Kasumi-1 (cell line): ENCODE measurements around the gene APOA1.

Experiments
- DNase-seq, 2 experiments: peaks; one replicate each; lab custom pipeline; 2025; lab: John Stamatoyannopoulos, UW

APOA1 gene

DNA sequence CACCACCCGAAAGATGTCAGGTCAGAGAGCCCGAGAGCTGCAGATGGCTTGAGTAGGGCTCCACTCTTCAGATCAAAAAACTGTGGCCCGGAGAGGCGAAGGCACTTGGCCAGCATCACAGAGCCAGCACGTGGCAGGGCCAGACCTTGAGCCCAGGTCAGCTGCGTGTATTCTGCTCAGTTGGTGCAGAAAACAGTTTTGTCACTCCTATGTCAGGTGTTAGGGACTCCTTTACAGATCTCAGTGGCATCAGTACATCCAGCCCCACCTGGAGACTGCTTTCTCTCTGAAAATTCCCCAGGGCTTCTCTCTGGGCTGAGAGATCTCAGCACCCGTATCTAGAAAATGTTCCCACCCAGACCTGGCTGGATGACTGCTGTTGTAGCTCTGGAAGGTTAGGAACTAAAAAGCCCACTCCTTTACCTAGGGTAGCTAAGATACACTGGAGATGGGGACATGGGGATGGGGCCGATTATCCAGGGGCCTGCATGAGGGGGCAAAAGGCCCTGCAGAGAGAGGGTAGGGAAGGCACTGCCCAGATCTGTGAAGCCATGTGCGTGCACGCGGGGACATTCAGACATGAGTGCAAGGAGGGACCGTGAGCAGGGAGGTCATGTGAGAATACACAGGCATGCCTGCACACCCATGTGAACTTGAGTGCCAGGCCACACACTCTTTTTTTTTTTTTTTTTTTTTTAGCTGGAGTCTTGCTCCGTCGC, 3.4 kb downstream of the APOA1 start:
- no peak for DNase-seq

DNA sequence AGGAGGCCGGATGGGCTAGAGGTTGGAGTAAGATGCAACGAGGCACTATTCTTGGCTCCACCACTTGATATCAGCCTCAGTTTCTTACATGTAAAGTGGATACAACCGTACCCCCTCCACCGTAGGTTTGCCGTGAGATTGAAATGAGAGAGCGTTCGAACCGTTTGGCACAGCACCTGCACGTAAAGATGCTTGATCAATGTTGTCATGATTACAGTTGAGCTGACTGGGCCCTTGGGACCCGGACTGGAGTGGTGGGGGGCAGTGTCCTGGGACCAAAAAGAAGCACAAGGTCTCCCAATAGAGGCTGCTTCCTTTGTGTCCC, 4.0 kb downstream of the APOA1 start:
- no peak for DNase-seq

DNA sequence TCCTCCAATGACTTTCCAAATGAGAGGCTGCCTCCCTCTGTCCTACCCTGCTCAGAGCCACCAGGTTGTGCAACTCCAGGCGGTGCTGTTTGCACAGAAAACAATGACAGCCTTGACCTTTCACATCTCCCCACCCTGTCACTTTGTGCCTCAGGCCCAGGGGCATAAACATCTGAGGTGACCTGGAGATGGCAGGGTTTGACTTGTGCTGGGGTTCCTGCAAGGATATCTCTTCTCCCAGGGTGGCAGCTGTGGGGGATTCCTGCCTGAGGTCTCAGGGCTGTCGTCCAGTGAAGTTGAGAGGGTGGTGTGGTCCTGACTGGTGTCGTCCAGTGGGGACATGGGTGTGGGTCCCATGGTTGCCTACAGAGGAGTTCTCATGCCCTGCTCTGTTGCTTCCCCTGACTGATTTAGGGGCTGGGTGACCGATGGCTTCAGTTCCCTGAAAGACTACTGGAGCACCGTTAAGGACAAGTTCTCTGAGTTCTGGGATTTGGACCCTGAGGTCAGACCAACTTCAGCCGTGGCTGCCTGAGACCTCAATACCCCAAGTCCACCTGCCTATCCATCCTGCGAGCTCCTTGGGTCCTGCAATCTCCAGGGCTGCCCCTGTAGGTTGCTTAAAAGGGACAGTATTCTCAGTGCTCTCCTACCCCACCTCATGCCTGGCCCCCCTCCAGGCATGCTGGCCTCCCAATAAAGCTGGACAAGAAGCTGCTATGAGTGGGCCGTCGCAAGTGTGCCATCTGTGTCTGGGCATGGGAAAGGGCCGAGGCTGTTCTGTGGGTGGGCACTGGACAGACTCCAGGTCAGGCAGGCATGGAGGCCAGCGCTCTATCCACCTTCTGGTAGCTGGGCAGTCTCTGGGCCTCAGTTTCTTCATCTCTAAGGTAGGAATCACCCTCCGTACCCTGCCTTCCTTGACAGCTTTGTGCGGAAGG, 4.8 kb downstream of the APOA1 start:
- no peak for DNase-seq

DNA sequence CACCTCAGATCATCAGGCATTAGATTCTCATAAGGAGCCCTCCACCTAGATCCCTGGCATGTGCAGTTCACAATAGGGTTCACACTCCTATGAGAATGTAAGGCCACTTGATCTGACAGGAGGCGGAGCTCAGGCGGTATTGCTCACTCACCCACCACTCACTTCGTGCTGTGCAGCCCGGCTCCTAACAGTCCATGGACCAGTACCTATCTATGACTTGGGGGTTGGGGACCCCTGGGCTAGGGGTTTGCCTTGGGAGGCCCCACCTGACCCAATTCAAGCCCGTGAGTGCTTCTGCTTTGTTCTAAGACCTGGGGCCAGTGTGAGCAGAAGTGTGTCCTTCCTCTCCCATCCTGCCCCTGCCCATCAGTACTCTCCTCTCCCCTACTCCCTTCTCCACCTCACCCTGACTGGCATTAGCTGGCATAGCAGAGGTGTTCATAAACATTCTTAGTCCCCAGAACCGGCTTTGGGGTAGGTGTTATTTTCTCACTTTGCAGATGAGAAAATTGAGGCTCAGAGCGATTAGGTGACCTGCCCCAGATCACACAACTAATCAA, 5.6 kb downstream of the APOA1 start:
- no peak for DNase-seq

DNA sequence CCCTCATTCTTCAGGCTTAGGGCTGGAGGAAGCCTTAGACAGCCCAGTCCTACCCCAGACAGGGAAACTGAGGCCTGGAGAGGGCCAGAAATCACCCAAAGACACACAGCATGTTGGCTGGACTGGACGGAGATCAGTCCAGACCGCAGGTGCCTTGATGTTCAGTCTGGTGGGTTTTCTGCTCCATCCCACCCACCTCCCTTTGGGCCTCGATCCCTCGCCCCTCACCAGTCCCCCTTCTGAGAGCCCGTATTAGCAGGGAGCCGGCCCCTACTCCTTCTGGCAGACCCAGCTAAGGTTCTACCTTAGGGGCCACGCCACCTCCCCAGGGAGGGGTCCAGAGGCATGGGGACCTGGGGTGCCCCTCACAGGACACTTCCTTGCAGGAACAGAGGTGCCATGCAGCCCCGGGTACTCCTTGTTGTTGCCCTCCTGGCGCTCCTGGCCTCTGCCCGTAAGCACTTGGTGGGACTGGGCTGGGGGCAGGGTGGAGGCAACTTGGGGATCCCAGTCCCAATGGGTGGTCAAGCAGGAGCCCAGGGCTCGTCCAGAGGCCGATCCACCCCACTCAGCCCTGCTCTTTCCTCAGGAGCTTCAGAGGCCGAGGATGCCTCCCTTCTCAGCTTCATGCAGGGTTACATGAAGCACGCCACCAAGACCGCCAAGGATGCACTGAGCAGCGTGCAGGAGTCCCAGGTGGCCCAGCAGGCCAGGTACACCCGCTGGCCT, 7.1 kb downstream of the APOA1 start:
- DNase-seq: no peak

DNA sequence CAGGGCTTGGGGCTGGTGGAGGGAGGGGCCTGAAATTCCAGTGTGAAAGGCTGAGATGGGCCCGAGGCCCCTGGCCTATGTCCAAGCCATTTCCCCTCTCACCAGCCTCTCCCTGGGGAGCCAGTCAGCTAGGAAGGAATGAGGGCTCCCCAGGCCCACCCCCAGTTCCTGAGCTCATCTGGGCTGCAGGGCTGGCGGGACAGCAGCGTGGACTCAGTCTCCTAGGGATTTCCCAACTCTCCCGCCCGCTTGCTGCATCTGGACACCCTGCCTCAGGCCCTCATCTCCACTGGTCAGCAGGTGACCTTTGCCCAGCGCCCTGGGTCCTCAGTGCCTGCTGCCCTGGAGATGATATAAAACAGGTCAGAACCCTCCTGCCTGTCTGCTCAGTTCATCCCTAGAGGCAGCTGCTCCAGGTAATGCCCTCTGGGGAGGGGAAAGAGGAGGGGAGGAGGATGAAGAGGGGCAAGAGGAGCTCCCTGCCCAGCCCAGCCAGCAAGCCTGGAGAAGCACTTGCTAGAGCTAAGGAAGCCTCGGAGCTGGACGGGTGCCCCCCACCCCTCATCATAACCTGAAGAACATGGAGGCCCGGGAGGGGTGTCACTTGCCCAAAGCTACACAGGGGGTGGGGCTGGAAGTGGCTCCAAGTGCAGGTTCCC, 7.8 kb downstream of the APOA1 start, which contains the start of gene APOC3:
APOC3 (plus strand) TSS at position 383 of the 659 bp plus-strand sequence. CDS start 676 bp downstream, outside the sequence.
- DNase-seq: no peak

DNA sequence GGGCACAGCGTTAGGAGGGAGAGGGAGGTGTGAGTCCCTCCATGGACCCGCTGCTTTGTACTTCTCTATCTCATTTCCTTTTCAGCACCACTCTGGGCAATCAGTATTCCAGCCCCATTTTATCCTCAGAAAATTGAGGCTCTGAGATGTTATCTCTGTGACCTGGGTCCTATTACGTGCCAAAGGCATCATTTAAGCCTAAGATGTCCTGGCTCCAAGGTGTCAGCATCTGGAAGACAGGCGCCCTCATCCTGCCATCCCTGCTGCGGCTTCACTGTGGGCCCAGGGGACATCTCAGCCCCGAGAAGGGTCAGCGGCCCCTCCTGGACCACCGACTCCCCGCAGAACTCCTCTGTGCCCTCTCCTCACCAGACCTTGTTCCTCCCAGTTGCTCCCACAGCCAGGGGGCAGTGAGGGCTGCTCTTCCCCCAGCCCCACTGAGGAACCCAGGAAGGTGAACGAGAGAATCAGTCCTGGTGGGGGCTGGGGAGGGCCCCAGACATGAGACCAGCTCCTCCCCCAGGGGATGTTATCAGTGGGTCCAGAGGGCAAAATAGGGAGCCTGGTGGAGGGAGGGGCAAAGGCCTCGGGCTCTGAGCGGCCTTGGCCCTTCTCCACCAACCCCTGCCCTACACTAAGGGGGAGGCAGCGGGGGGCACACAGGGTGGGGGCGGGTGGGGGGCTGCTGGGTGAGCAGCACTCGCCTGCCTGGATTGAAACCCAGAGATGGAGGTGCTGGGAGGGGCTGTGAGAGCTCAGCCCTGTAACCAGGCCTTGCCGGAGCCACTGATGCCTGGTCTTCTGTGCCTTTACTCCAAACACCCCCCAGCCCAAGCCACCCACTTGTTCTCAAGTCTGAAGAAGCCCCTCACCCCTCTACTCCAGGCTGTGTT, 8.5 kb downstream of the APOA1 start:
- no peak for DNase-seq

DNA sequence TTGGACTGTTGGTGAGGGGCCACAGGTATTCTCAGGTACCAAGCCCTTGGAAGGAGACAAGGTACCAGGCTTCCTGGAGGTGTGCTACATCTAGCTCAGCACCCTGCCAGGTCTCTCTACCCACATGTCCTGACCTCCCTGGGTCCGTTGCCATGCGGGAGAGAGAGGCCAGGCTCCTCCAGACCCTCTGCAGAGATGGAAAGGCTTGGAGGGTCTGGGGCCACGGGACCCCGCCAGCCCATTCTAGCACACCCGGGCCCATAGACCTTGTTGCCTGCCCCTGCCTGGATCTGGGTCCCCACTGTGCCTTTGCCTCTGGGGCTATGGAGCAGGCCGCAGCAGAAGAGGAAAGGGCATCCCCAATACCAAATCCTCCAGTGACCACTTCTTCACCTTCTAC, 10.0 kb downstream of the APOA1 start:
- no peak for DNase-seq

DNA sequence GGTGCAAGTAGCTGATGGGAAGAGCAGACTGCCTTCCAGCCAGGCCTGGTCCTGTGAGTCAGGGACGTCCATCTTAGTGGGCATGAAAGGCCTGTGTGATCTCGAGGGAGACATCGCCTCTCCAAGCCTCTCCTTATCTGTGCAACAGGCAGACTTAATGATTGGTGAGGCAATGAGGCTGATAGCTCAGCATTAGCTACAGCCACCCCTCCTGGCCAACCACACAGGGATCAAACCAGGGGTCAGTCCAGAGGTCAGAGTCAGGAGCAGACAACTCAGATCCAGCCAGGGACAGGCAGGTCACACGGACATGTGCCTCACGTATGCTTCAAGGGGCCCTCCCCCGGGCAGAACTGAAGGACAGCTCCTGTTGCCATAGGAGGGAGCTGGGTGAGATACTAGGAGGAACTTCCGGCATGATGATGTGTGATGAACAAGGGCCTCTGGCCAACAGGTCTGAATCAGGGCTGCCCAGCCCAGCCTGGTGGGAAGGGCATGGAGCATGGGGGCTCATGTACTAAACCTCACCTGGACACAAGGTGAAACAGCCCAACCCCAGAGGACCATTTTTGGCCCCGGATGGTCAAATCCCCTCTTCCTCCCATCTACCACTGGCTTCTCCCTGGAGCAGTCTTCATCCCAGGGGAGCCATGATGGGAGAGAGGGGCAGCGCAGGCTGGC, 10.5 kb downstream of the APOA1 start:
- DNase-seq: no peak

DNA sequence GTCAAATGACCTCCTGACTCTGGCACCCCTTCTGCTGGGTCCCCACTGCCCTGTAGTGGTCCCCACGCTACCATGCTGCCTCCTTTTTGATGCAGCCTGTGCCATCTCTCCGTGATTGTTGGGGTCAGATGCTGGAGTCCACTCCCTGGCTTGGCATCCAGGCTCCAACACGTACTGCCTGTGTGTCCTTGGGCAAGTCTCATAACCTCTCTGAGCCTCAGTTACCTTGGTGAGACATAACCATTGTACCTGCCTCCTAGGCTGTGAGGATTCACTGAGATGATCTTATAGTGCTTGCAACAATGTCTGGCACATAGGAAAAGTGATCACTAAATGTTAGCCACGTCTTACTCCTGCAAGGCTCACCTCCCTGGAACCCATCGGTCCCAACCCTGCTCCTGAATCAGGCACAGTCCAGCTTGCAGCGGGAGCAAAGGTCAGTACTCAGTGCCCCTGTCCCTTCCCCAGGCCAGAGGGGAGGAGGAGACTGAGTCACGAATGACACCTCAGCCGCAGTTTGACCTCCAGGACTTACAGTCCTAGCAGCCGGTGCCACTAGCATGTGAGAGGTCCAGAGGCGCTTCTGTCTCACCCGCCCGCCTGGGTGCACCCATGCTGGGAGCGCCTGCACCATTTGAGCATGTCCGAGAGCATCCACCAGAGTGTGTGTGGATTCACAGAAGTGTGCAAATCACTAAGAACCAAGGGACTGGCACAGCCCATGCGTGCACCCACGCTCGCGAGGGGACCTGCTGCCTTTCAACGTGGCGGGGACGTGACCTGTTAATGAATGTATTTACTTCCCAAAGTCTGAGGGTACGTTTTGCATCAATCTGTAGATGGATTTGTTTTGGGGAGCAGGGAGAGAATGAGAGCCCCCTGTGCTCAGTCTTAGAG, 11.3 kb downstream of the APOA1 start:
- DNase-seq: no peak

DNA sequence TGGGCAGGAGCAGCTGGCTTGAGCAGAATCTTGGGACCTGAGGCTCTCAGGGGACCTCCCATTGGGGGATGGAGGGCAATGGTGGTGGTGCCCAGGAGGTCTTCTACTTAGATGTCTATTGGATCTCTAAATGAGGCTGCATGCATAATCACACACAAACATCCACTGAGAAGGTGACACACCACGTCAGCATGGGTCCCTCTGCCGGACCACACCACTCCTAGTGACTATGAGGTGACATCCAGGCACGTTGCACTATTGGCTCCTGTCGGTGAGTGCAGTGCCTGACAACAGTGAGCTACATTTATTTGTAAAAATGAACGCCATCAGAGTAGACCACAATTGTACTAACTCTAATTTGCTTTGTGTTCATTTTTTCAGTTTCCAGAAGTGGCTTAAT, 12.0 kb downstream of the APOA1 start:
- DNase-seq: no peak

DNA sequence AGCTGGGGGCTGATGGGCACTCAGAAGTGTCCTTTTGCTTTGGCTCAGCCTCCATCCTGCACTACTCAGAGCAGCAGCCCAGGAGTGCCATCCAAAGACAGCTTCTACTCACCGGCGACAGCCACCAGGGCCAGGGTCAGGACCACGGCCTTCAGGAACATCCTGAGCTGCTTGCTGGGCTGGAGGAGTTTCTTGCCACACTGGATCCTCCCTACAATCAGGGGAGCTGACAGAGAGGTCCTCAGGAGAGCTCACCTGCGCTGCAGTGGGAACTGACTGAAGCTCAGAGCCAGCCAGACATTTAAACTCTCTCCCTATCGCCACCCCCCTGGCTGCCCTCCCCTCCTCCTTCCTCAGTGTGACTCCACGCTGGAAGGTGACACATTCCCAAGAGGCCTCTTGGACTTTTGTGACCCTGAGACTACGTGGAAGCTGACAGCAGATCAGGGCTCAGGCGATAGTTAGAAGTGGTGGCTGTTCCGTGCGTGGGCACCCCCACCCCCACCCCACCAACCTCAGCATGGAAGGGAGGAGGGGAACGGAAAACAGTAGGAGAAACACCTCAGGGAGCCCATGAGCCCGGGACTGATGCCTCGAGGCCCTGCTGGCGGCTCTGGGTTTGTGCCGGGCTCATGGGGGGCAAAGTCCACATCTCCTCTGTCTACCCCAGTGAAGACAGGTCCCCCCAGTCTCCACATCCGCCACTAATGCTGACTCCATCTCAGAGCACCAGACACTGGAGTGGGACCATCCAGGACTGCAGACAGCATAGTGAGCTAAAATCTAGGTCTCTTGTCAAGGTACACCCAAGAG, 14.2 kb downstream of the APOA1 start, which contains the start of gene APOA4:
APOA4 (minus strand) TSS at position 274 of the 813 bp plus-strand sequence; CDS start at position 161, 113 bp downstream.
- no peak for DNase-seq

DNA sequence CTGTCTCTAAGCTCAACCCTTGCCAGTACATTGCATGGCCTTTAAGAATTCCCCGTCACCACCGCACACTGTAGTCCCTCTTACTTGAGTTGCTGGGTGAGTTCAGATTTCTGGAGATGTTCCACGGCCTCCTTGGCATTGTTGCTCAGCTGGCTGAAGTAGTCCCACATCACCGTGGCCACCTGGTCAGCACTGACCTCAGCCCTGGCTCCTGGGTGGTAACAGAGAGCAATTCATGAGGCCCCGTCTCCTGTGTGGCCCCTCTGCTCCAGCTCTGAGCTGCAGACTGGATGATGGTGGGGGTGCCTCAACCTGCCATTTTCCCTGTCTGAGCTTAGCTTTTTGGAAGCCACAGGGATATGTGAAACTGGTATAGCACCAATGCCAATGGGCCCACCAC, 14.8 kb downstream of the APOA1 start:
- DNase-seq: no peak

DNA sequence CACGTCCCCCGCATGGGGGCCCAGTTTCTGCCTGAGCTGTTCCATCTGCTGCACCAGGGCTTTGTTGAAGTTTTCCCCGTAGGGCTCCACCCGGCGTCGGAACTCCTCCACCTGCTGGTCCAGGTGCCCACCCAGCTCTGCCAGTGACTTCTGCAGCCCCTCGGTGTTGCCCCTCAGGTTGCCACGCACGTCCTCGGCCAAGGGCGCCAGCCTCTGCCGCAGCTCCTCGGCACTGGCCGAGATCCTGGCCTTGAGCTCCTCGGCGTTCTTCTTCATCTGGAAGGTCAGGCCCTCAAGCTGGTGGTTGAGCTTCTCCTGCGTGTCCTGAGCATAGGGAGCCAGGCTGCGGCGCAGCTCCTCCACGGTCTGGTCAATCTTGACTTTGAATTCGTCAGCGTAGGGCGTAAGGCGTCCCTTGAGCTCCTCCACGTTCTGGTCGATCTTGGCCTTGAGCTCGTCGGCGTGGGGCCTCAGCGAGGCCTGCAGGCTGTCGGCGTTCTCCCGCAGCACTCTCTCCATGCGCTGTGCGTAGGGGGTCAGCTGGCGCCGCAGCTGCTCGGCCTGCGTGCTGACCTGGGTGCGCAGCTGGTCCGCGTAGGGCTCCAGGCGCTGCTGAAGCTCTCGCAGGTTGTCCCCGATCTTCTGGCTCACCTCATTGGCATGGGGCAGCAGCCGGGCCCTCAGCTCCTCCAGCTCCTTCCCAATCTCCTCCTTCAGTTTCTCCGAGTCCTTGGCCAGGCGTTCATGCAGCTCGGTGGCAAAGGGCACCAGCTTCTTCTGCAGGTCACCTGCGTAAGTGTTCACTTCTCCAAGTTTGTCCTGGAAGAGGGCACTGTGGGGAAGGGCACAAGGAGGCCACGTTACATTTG, 16.1 kb downstream of the APOA1 start:
- DNase-seq: no peak

DNA sequence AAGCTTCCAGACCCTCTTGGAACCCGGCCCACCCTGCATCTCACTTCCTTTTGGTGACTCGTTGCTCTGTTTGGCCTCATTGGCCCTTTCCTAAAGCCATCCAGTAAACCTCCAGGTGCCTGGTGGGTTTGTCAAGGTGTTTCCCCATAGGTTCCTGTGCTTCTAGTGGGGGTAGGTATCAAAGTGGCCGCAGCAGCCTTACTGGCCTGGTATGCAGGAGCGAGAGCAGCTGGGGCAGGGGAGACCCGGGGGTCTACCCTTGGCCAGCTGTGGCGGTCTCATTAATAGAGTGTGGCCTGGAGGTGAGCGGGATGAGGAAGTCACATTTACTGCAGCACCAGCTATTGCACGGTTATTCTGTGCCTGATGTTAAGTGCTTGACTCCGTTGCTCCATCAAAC, 18.4 kb downstream of the APOA1 start:
- DNase-seq: no peak

DNA sequence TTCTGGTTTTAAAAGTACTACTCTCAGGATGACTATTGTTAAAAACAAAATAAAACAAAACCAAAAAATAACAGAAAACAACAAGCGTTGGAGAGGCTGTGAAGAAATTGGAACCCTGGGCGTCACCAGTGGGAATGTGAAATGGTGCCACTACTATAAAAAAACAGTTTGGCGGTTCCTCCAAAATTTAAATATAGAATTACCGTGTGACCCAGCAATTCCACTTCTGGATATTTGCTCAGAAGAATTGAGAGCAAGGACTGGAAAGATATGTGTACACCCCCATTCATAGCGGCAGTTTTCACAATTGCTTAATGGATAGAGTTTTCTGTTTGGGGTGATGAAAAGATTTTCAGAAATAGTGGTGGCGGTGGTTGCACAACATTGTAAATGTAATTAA, 22.9 kb downstream of the APOA1 start:
- no peak for DNase-seq
